Erythroblast (primary cell): Measurements from ENCODE around the gene OSBP2.

Experiments used
- DNase-seq, 2 experiments: peaks; one replicate each; lab custom pipeline; 2025; lab: John Stamatoyannopoulos, UW
- GATA1 ChIP-seq: IDR thresholded peaks from 2 replicates; pipeline ENCODE4 v1.6.1; 2011; ENCODE audit warnings: low read depth, mild to moderate bottlenecking, control low read depth, low read length, moderate library complexity
- POLR2A ChIP-seq: IDR thresholded peaks from 2 replicates; pipeline ENCODE4 v1.6.1; 2011; ENCODE audit warnings: mild to moderate bottlenecking, low read length

Gene OSBP2

DNA sequence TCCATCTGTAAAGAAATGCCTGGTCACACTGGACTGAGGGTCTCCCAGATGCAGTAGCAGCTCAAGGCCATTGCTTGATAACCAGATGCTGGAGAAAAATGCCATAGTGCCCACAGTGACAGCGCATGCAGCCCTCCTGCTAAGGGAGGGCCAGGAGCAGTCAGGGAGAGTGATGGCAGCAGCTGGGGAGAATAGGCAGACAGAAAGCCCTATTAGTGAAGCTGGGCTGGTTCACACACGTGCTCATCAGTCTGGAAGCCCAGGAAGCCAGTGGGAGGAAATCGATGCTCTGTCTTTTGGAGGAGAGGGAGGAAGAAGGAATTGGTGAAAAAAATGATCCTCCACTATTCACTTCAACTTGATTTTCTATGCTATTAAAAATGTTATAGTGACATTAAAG lies 82.9 kb downstream of the OSBP2 start:
- no peak for TF ChIP-seq GATA1
- no peak for TF ChIP-seq POLR2A
- DNase-seq, result no peak

DNA sequence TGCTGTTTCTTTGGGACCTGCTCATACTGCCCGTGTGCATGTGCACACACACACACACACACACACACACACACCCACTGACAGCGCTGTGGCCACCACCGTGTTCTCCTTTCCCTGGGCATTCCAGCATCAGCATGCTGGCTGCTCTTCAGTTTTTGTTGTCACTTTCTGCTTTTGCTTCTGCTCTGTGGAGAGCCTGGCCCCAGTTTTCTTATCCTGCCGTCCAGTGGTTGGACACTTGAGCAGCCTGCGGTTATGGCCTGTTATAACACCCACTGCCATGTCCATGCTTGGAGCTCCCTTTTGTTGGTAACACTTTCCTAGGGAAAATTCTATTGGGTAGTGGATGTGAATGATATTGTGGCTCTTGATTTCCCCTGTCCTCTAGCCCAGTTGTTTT lies 83.6 kb downstream of the OSBP2 start:
- no peak for DNase-seq
- no peak for TF ChIP-seq GATA1
- no peak for TF ChIP-seq POLR2A

GRCh38 chr22:30780026-30780425 lies 85.4 kb downstream of the OSBP2 start:
- no peak for TF ChIP-seq GATA1
- no peak for TF ChIP-seq POLR2A
- no peak for DNase-seq

GRCh38 chr22:30781271-30781875 lies 86.7 kb downstream of the OSBP2 start:
- no peak for DNase-seq
- no peak for TF ChIP-seq POLR2A
- no peak for TF ChIP-seq GATA1

- TF ChIP-seq GATA1 (no peak), POLR2A (no peak)
- DNase-seq, result no peak
These were observed 87.9 kb downstream of the OSBP2 start for GRCh38 chr22:30782613-30783012.

DNA sequence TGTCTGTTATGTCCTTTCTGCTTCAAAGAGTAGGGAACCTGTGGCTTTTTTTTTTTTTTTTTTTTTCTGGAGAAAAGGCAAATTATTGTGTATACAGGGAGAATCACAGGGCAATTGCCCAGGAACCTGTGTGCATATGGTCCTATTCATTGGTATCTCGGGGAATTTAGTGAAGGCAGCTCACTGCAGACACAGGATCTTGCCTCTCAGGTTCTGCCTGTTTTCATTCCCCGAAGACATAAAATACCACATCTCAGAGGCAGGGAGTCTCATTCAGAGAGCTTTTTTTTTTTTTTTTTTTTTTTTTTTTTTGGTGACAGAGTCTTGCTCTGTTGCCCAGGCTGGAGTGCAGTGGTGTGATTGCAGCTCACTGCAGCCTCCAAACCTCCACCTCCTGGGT lies 88.3 kb downstream of the OSBP2 start:
- TF ChIP-seq GATA1, result no peak
- no peak for TF ChIP-seq POLR2A
- no peak for DNase-seq

GRCh38 chr22:30785527-30785926 lies 90.9 kb downstream of the OSBP2 start:
- no peak for TF ChIP-seq GATA1
- TF ChIP-seq POLR2A, result no peak
- DNase-seq, result no peak

GRCh38 chr22:30790366-30790765 lies 95.7 kb downstream of the OSBP2 start:
- TF ChIP-seq GATA1 (no peak), POLR2A (no peak)
- no peak for DNase-seq

DNA sequence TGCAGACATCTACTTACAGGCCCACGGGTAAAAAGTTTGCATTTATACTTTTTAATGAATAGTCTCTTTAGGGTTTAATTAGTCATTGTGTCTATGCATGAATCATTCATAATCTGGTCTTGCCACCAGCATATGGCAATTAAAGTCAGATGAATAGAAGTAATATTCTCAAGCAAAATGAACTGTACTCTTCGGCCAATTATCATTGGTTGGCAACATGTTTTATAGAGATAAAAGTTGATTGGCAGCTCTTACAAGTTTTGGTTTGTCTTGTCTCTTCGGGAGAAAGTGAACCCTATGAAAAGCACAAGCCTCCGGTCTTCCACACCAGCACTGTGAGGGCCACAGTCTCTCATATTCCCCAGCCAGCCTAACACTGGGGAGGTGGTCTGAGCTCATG lies 97.8 kb downstream of the OSBP2 start:
- no peak for DNase-seq
- TF ChIP-seq POLR2A, result no peak
- no peak for TF ChIP-seq GATA1

DNA sequence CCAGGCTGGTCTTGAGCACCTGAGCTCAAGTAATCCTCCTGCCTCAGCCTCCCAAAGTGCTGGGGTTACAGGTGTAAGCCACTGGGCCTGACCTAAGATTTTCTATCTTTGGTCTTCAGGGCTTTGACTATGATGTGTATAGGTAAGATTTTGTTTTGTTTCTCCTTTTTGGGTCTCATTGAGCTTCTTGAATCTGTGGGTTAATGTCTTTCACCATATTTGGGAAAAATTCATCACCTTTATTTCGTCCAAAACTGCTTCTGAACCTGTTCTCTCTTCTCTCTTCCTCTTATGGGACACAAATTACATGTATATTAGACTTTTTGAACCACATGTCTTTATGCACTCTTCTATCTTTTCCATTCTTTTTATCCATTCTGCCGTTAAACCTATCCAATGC lies 100.4 kb downstream of the OSBP2 start:
- no peak for TF ChIP-seq GATA1
- no peak for TF ChIP-seq POLR2A
- no peak for DNase-seq

DNA sequence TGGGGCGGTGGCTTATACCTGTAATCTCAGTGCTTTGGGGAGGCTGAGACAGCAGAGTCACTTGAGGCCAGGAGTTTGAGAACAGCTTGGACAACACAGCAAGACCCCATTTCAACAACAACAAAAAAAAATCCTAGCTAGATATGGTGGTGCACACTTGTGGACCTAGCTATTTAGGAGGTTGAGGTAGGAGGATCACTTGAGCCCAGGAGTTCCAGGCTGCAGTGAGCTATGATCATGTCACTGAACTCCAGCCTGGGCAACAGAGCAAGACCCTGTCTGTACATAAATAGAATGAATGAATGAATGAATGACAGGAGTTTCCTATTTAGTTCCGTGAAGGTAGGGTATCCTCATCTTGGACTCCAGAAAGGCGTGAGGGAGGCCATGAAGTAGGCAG lies 107.0 kb downstream of the OSBP2 start:
- DNase-seq, result no peak
- no peak for TF ChIP-seq GATA1
- TF ChIP-seq POLR2A, result no peak

DNA sequence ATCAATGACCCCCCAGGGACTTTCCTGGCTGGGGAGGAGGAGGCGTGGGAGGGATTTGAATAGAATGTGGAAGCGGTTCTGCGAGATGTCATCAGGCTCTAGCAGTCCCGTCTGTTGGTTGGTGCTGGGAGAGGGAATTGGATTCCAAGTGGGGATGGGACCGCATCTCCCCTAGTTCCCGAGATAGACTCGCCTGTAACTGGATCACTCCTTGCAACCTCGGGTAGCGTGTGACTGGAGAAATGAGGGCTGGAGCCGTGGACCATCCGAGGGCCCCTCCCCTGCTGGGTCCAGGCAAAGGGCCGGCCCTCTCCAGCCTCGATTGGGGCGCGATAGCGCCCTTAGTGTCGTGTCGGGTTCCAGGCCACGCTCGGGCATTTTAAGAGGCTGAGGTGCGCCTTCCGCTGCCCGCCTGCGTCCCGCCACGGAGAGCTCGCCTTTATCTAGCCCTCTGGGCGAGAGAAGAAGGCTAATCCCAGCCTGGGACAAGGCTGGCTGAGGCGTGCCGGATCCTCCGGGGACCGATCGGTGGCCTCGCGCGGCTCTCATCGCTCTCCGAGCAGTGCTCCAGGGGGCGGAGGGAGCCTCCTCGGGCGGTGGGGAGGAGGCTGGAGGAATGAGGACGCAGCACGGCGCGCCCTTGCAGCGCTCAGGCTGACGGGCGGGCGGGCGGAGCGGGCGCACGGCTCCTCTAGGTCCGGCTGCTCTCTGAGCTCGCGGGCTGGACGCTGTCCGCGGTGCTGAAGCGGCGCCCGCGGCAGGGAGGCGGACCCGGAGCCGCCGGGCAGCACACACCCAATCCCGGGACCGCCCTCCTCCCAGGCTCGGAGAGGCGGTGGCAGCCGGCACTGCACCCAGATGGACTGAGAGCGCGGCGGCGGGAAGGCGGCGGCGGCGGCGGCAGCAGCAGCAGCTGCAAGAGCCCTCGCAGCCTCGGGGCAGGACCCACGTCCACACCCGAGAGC lies 107.8 kb downstream of the OSBP2 start:
- TF ChIP-seq GATA1, result no peak
- no peak for TF ChIP-seq POLR2A
- DNase-seq, result peak; percentile 91 to 95

DNA sequence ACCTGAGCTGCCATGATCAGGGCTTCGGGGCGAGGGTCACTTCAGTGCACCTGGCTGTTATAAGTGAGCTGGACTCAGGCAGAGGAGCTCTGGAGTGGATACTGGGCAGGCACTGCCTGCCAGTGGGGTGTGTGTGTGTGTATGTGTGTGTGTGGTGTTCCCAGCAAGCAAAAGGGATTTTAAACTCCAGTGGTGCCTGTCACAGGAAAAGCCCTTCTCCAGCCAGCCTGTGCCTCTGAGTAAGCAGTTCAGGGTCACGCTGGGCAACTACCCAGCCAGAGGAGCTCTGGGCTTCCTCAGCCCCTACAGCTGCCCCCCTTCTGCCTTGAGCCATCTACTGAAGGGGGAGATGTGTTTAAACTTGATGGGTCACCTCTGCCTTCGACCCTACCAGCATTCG lies 109.0 kb downstream of the OSBP2 start:
- no peak for DNase-seq

GRCh38 chr22:30804626-30805025 lies 110.0 kb downstream of the OSBP2 start:
- no peak for DNase-seq
- TF ChIP-seq GATA1, result no peak
- no peak for TF ChIP-seq POLR2A

More for the DNA sequence above, 109.0 kb downstream of the OSBP2 start:
- no peak for TF ChIP-seq GATA1
- no peak for TF ChIP-seq POLR2A

DNA sequence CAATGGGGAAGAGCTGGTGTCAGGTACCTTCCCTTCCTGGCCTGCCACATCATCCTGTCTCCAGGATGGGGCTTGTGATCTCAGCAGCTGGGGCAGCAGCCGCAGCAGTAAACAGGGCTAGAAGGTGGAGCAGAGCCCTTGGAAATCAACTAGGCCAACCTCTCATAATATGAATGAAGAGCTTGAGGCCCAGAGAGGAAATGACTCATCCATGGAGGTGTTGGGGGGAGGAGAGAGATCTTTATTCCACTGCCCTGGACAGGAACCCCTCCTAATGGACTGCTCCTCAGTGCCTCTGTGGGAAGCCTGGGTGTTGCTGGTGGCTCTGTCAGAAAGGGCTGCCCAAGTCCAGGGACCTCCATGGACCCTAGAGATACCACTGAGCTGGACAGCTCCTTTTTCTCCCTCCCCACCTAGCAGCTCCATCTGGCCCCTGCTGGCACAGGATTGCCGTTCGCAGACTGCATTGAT lies 111.8 kb downstream of the OSBP2 start:
- TF ChIP-seq POLR2A, result no peak
- no peak for TF ChIP-seq GATA1
- DNase-seq, result no peak
